H9 (cell line): Measurements from ENCODE around the gene LRP1B. TPM values are rescaled to one million over a fixed set of nuclear protein-coding genes. Genes with fewer than 3 reads are reported as not detected.

ENCODE experiments used
- DNase-seq: peaks from one replicate; pipeline ENCODE4 v3.0.0-alpha.2; 2017
- H2AFZ ChIP-seq: one replicate; pipeline ENCODE4 v1.6.1; 2013; ENCODE audit warnings: mild to moderate bottlenecking, low read length, control low read depth, moderate library complexity
- H2AK5ac ChIP-seq: 2 replicates; pipeline ENCODE4 v1.6.1; 2013; ENCODE audit warnings: low read length, control low read depth, mixed read lengths; ENCODE audit not compliant: insufficient read length
- H2BK120ac ChIP-seq: one replicate; pipeline ENCODE4 v1.6.1; 2013; ENCODE audit warnings: low read depth, mild to moderate bottlenecking, low read length, control low read depth, inconsistent platforms; ENCODE audit not compliant: poor library complexity, severe bottlenecking
- H2BK12ac ChIP-seq: 2 replicates; pipeline ENCODE4 v1.6.1; 2013; ENCODE audit warnings: low read length, control low read depth, mixed read lengths, low read depth; ENCODE audit not compliant: insufficient read length
- H2BK15ac ChIP-seq: 2 replicates; pipeline ENCODE4 v1.6.1; 2013; ENCODE audit warnings: low read depth, low read length, control low read depth
- H2BK20ac ChIP-seq: one replicate; pipeline ENCODE4 v1.6.1; 2013; ENCODE audit warnings: low read depth, mild to moderate bottlenecking, low read length, control low read depth, inconsistent platforms; ENCODE audit not compliant: poor library complexity, severe bottlenecking
- H2BK5ac ChIP-seq: 2 replicates; pipeline ENCODE4 v1.6.1; 2013; ENCODE audit warnings: low read length, control low read depth, mixed read lengths; ENCODE audit not compliant: insufficient read length
- H3K14ac ChIP-seq: 2 replicates; pipeline ENCODE4 v1.6.1; 2013; ENCODE audit warnings: low read length, control low read depth; ENCODE audit not compliant: insufficient read depth
- H3K18ac ChIP-seq: 2 replicates; pipeline ENCODE4 v1.6.1; 2013; ENCODE audit warnings: low read depth, mild to moderate bottlenecking, mixed read lengths, low read length, control low read depth; ENCODE audit not compliant: insufficient read length
- H3K23ac ChIP-seq: 2 replicates; pipeline ENCODE4 v1.6.1; 2013; ENCODE audit warnings: low read length, control low read depth, mixed read lengths, low read depth; ENCODE audit not compliant: insufficient read length
- H3K23me2 ChIP-seq: 2 replicates; pipeline ENCODE4 v1.6.1; 2013; ENCODE audit warnings: low read depth, mild to moderate bottlenecking, mixed read lengths, low read length, control low read depth; ENCODE audit not compliant: insufficient read length, poor library complexity, severe bottlenecking
- H3K27ac ChIP-seq: 2 replicates; pipeline ENCODE4 v1.5.1; 2013; ENCODE audit warnings: low read length, control low read depth, mixed read lengths, low read depth; ENCODE audit not compliant: insufficient read length
- H3K27me3 ChIP-seq: 2 replicates; pipeline ENCODE4 v1.6.1; 2013; ENCODE audit warnings: low read length, control low read depth, inconsistent platforms; ENCODE audit not compliant: insufficient read depth
- H3K4ac ChIP-seq: 2 replicates; pipeline ENCODE4 v1.6.1; 2013; ENCODE audit warnings: low read depth, mild to moderate bottlenecking, control low read depth, inconsistent platforms, low read length, moderate library complexity
- H3K4me1 ChIP-seq: 2 replicates; pipeline ENCODE4 v1.6.1; 2013; ENCODE audit warnings: low read length, control low read depth, inconsistent platforms; ENCODE audit not compliant: insufficient read depth
- H3K4me2 ChIP-seq: 2 replicates; pipeline ENCODE4 v1.6.1; 2013; ENCODE audit warnings: low read length, control low read depth, mixed read lengths; ENCODE audit not compliant: insufficient read length, insufficient read depth
- H3K56ac ChIP-seq: 2 replicates; pipeline ENCODE4 v1.6.1; 2013; ENCODE audit warnings: low read depth, mild to moderate bottlenecking, mixed read lengths, low read length, control low read depth; ENCODE audit not compliant: insufficient read length
- H3K79me1 ChIP-seq: 2 replicates; pipeline ENCODE4 v1.6.1; 2013; ENCODE audit warnings: low read depth, mild to moderate bottlenecking, moderate library complexity, low read length, control low read depth, inconsistent platforms; ENCODE audit not compliant: insufficient read depth, poor library complexity, severe bottlenecking
- H3K79me2 ChIP-seq: 2 replicates; pipeline ENCODE4 v1.6.1; 2013; ENCODE audit warnings: low read length, control low read depth, inconsistent platforms; ENCODE audit not compliant: insufficient read depth
- H3K9ac ChIP-seq: 2 replicates; pipeline ENCODE4 v1.6.1; 2013; ENCODE audit warnings: low read length, control low read depth, mixed read lengths; ENCODE audit not compliant: insufficient read length; ENCODE audit errors: extremely low read depth
- H3K9me3 ChIP-seq: one replicate; pipeline ENCODE4 v1.6.1; 2013; ENCODE audit warnings: low read depth, low read length, inconsistent platforms; ENCODE audit not compliant: control insufficient read depth
- H3T11ph ChIP-seq: one replicate; pipeline ENCODE4 v1.6.1; 2013; ENCODE audit warnings: mild to moderate bottlenecking, low read length, control low read depth, inconsistent platforms
- H4K20me1 ChIP-seq: one replicate; pipeline ENCODE4 v1.6.1; 2013; ENCODE audit not compliant: control insufficient read depth, insufficient read length, insufficient read depth
- H4K5ac ChIP-seq: 2 replicates; pipeline ENCODE4 v1.6.1; 2013; ENCODE audit warnings: low read depth, mild to moderate bottlenecking, mixed read lengths, low read length, control low read depth; ENCODE audit not compliant: insufficient read length
- H4K8ac ChIP-seq: replicated peaks from 2 replicates; pipeline ENCODE4 v1.6.1; 2013; ENCODE audit warnings: low read length, control low read depth, mixed read lengths, low read depth; ENCODE audit not compliant: insufficient read length
- H4K91ac ChIP-seq: 2 replicates; pipeline ENCODE4 v1.6.1; 2013; ENCODE audit warnings: low read depth, mild to moderate bottlenecking, moderate library complexity, mixed read lengths, low read length, control low read depth; ENCODE audit not compliant: insufficient read length
- H3K27ac Mint-ChIP-seq, 3 experiments: 2 replicates in 2 of 3; 3 replicates in 1 of 3; pipeline ENCODE4 v1.8.0; 2020 to 2021; ENCODE audit warnings: mixed read lengths in 3 of 3, mild to moderate bottlenecking in 1 of 3, moderate library complexity in 1 of 3
- H3K27me3 Mint-ChIP-seq: 2 replicates; pipeline ENCODE4 v1.8.0; 2021; ENCODE audit warnings: low read depth, mild to moderate bottlenecking, moderate library complexity, mixed read lengths
- H3K36me3 Mint-ChIP-seq, 3 experiments: 2 replicates in 2 of 3; 3 replicates in 1 of 3; pipeline ENCODE4 v1.8.0; 2020 to 2021; ENCODE audit warnings: low read depth in 3 of 3, mixed read lengths in 3 of 3; ENCODE audit not compliant: insufficient read depth in 1 of 3
- H3K4me1 Mint-ChIP-seq, 2 experiments: 2 replicates each; pipeline ENCODE4 v1.8.0; 2020; ENCODE audit warnings: mixed read lengths in 2 of 2
- H3K4me3 Mint-ChIP-seq, 2 experiments: 2 replicates in 1 of 2; 3 replicates in 1 of 2; pipeline ENCODE4 v1.8.0; 2020 to 2021; ENCODE audit warnings: mild to moderate bottlenecking in 2 of 2, mixed read lengths in 2 of 2, moderate library complexity in 1 of 2
- H3K9me3 Mint-ChIP-seq, 2 experiments: 2 replicates in 1 of 2; 3 replicates in 1 of 2; pipeline ENCODE4 v1.8.0; 2020; ENCODE audit warnings: mild to moderate bottlenecking in 2 of 2, mixed read lengths in 2 of 2, moderate library complexity in 1 of 2
- CTCF ChIP-seq: fragments of 200-600 bp; sonication (generic); conservative IDR thresholded peaks from 3 replicates; pipeline ENCODE4 v1.8.0; 2021; ENCODE audit warnings: antibody characterized with exemption, mild to moderate bottlenecking
- WGBS: extraction: QIAGEN DNeasy Blood & Tissue Kit; methylation state at CpG from one replicate; pipeline ENCODE4 v1.1.7; 2013; ENCODE audit warnings: missing lambda C conversion rate, low lambda C conversion rate, mixed read lengths; ENCODE audit not compliant: insufficient read length; ENCODE audit errors: extremely low coverage; 5-methylcytosine and 5-hydroxymethylcytosine counted together
- total RNA-seq: library from RNA; stranded (reverse); gene quantifications from 2 replicates; pipeline ENCODE4 v1.2.1, GENCODE V29; 2021

Gene LRP1B
- total RNA-seq, 1 experiment from 2014 or later = not detected

- no peak overlapping the region for H2BK5ac ChIP-seq
These were observed 19.6 kb upstream of the LRP1B start for GRCh38 chr2:142150453-142150852.

More at GRCh38 chr2:142150453-142150852, 19.6 kb upstream of the LRP1B start:
- Histone ChIP-seq H3T11ph (no peak overlapping the region), H4K20me1 (no peaks in the 10 kb centered on the region), H3K56ac (no peak overlapping the region), H3K79me1 (no peaks in the 10 kb centered on the region), H3K4me1 (no peaks in the 10 kb centered on the region), H3K23me2 (no peaks in the 10 kb centered on the region), H3K4me2 (no peak overlapping the region), H3K23ac (no peak overlapping the region), H2AFZ (no peak overlapping the region), H3K9me3 (no peaks in the 10 kb centered on the region), H2BK12ac (no peak overlapping the region), H4K91ac (no peak overlapping the region), H2BK20ac (no peak overlapping the region), H3K4ac (no peak overlapping the region), H2BK15ac (no peak overlapping the region), H3K14ac (no peak overlapping the region), H2AK5ac (no peak overlapping the region), H3K18ac (no peak overlapping the region), H3K27me3 (no peaks in the 10 kb centered on the region), H4K8ac (no peak overlapping the region), H4K5ac (no peak overlapping the region), H3K9ac (no peak overlapping the region), H3K79me2 (no peaks in the 10 kb centered on the region), H2BK120ac (no peak overlapping the region), H3K27ac (no peak overlapping the region)
- no peak overlapping the region for H3K27ac Mint-ChIP-seq
- WGBS = no CpG with 5 or more reads among the region's 1 CpG
- no peaks in the 10 kb centered on the region; the same call in 1 of the 2 replicates for H3K27me3 Mint-ChIP-seq
- no peak for DNase-seq
- peaks cover 0 to 1% (median 0%) of the 10 kb centered on the region in 3 experiments; a peak in 1 of 7 replicates for H3K36me3 Mint-ChIP-seq
- TF ChIP-seq CTCF = no peak
- no peaks in the 10 kb centered on the region; a peak in 1 of 5 replicates for H3K9me3 Mint-ChIP-seq
- H3K4me1 Mint-ChIP-seq = no peaks in the 10 kb centered on the region
- H3K4me3 Mint-ChIP-seq = no peak overlapping the region
